Upper lobe of left lung (tissue), 6 donors: ENCODE results near the gene ECEL1. TPM values are rescaled to one million over a fixed set of nuclear protein-coding genes. Genes with fewer than 3 reads are reported as not detected.
A peak's percentile ranks its signal among the peaks of the same experiment; 100 is the strongest.

Experiments used
- ATAC-seq, 2 donors: fragments of 200-7000 bp; cut with Tn5 transposase; one replicate each; pipeline ENCODE4 v1.9.1; 2022; ENCODE audit warnings: mild to moderate bottlenecking in 2 of 2, moderate library complexity in 2 of 2; ENCODE audit not compliant: low FRiP score in 2 of 2
- DNase-seq, 2 donors: peaks; one replicate each; pipeline ENCODE4 v3.0.0-alpha.2; 2019 to 2020
- H3K27ac ChIP-seq, 4 donors: fragments of 200-600 bp; sonication (generic); one replicate each; pipeline ENCODE4 v1.5.1; 2016 to 2019
- H3K27me3 ChIP-seq, 4 donors: fragments of 200-600 bp; sonication (generic); one replicate each; pipeline ENCODE4 v1.5.1; 2017 to 2019
- H3K36me3 ChIP-seq, 4 donors: fragments of 200-600 bp; sonication (generic); one replicate each; pipeline ENCODE4 v1.5.1; 2016 to 2019
- H3K4me1 ChIP-seq, 4 donors: fragments of 200-600 bp; sonication (generic); one replicate each; pipeline ENCODE4 v1.5.1; 2018 to 2019
- H3K4me3 ChIP-seq, 4 donors: fragments of 200-600 bp; sonication (generic); one replicate each; pipeline ENCODE4 v1.5.1; 2017 to 2019; ENCODE audit warnings: mild to moderate bottlenecking in 2 of 4, moderate library complexity in 1 of 4
- H3K9me3 ChIP-seq, 4 donors: fragments of 200-600 bp; sonication (generic); one replicate each; pipeline ENCODE4 v1.5.1; 2018 to 2019
- CTCF ChIP-seq, 6 experiments: fragments of 450-650 bp in 4 of 6; fragments of 200-600 bp in 2 of 6; sonication (generic) in 2 of 6; IDR thresholded peaks; one replicate each; pipeline ENCODE4 v1.5.1; 2016 to 2019; ENCODE audit warnings: antibody characterized with exemption in 6 of 6
- EP300 ChIP-seq, 4 donors: sonication (generic); formaldehyde crosslinking; IDR thresholded peaks; one replicate each; pipeline ENCODE4 v1.5.1; 2017; ENCODE audit warnings: antibody characterized with exemption in 4 of 4, control low read depth in 2 of 4
- POLR2A ChIP-seq, 4 donors: fragments of 450-650 bp; IDR thresholded peaks; one replicate each; pipeline ENCODE4 v1.5.1; 2016 to 2017; ENCODE audit warnings: antibody characterized with exemption in 4 of 4, mild to moderate bottlenecking in 2 of 4
- POLR2AphosphoS5 ChIP-seq, 2 donors: sonication (generic); formaldehyde crosslinking; IDR thresholded peaks; one replicate each; pipeline ENCODE4 v1.5.1; 2017; ENCODE audit warnings: antibody characterized with exemption in 2 of 2
- WGBS, 2 donors: methylation state at CpG; one replicate each; pipeline ENCODE4 v1.1.5; 2017 to 2018; 5-methylcytosine and 5-hydroxymethylcytosine counted together
- total RNA-seq, 6 donors: library from RNA; depleted of rRNA in 4 of 6; stranded (reverse); fragments of >200 nt in 4 of 6; gene quantifications; one replicate each; pipeline versions ENCODE4 v1.1.0 to v1.2.1, GENCODE V29; 2016 to 2021
- donor health status: DM: no; HTN: no; CAD: no; lungs with moderate emphysema.
- donor health status: DM: no; HTN: yes; CAD: no; lungs with severe emphysema.

Gene ECEL1
- total RNA-seq, 6 donors from 2014 or later, result 0.14 to 0.40 TPM; not detected in 4

GRCh38 chr2:232478571-232479340 lies 8.9 kb downstream of the ECEL1 start:
- no peak for DNase-seq

GRCh38 chr2:232477751-232478510 lies 9.7 kb downstream of the ECEL1 start:
- TF ChIP-seq POLR2AphosphoS5 (IDR thresholded peaks at IDR 0.05) (no peak), EP300 (IDR thresholded peaks at IDR 0.05) (no peak), POLR2A (IDR thresholded peaks at IDR 0.05) (no peak), CTCF (IDR thresholded peaks at IDR 0.05) (no peak)
- DNase-seq, result no peak
- H3K4me1 ChIP-seq, result peaks cover 0 to 7% (median 4%) of the 10 kb centered on the region in 4 donors
- no peak overlapping the region for H3K4me3 ChIP-seq
- no peaks in the 10 kb centered on the region for H3K9me3 ChIP-seq
- ATAC-seq, result no peak
- H3K27ac ChIP-seq, result no peak overlapping the region
- WGBS, 2 donors, result 81 to 92% methylated on average over 5 to 13 of the region's 13 CpGs
- H3K36me3 ChIP-seq, result no peaks in the 10 kb centered on the region
- H3K27me3 ChIP-seq, result no peaks in the 10 kb centered on the region

More at GRCh38 chr2:232478571-232479340, 8.9 kb downstream of the ECEL1 start:
- no peaks in the 10 kb centered on the region for H3K36me3 ChIP-seq
- no peak for ATAC-seq
- no peak for TF ChIP-seq CTCF (IDR thresholded peaks at IDR 0.05)
- no peak for TF ChIP-seq EP300 (IDR thresholded peaks at IDR 0.05)
- no peak for TF ChIP-seq POLR2AphosphoS5 (IDR thresholded peaks at IDR 0.05)
- no peak for TF ChIP-seq POLR2A (IDR thresholded peaks at IDR 0.05)
- no peak overlapping the region for H3K4me3 ChIP-seq
- peaks cover 0 to 5% (median 0%) of the 10 kb centered on the region in 4 donors for H3K27me3 ChIP-seq
- 67 to 69% methylated on average over 6 to 18 of the region's 19 CpGs for WGBS, 2 donors
- H3K9me3 ChIP-seq, result no peaks in the 10 kb centered on the region
- H3K27ac ChIP-seq, result no peak overlapping the region
- peaks cover 0 to 2% (median under 1%) of the 10 kb centered on the region in 4 donors for H3K4me1 ChIP-seq

GRCh38 chr2:232476791-232477190 lies 10.8 kb downstream of the ECEL1 start:
- H3K27me3 ChIP-seq, result no peaks in the 10 kb centered on the region

GRCh38 chr2:232476045-232476444 lies 11.6 kb downstream of the ECEL1 start:
- H3K4me1 ChIP-seq, result peaks cover 0 to 7% (median 4%) of the 10 kb centered on the region in 4 donors
- H3K36me3 ChIP-seq, result no peaks in the 10 kb centered on the region
- ATAC-seq (no peak), DNase-seq (no peak)
- TF ChIP-seq EP300 (IDR thresholded peaks at IDR 0.05), result no peak
- no peak for TF ChIP-seq POLR2AphosphoS5 (IDR thresholded peaks at IDR 0.05)
- no peak overlapping the region for H3K4me3 ChIP-seq
- peaks cover 0 to 5% (median 0%) of the 10 kb centered on the region in 4 donors for H3K9me3 ChIP-seq
- H3K27me3 ChIP-seq, result no peaks in the 10 kb centered on the region
- no peak overlapping the region for H3K27ac ChIP-seq
- 59 to 91% methylated on average over 2 of the region's 2 CpGs for WGBS, 2 donors

More at GRCh38 chr2:232476791-232477190, 10.8 kb downstream of the ECEL1 start:
- ATAC-seq, result no peak
- no peak for TF ChIP-seq POLR2AphosphoS5 (IDR thresholded peaks at IDR 0.05)
- Histone ChIP-seq H3K36me3 (no peaks in the 10 kb centered on the region), H3K4me1 (peaks cover 0 to 7% (median 4%) of the 10 kb centered on the region in 4 donors), H3K27ac (no peak overlapping the region), H3K9me3 (peaks cover 0 to 5% (median 0%) of the 10 kb centered on the region in 4 donors), H3K4me3 (no peak overlapping the region)
- DNase-seq, result no peak
- WGBS, 2 donors, result 83 to 100% methylated on average over 1 of the region's 7 CpGs

GRCh38 chr2:232473467-232473890 lies 14.2 kb downstream of the ECEL1 start:
- ATAC-seq (peak; percentile 25 to 78), DNase-seq (peak in 1 of 2 donors; percentile 68)
- Histone ChIP-seq H3K27me3 (no peaks in the 10 kb centered on the region), H3K9me3 (peaks cover 0 to 5% (median 0%) of the 10 kb centered on the region in 4 donors), H3K4me1 (peaks cover 0 to 7% (median 4%) of the 10 kb centered on the region in 4 donors), H3K4me3 (no peak overlapping the region), H3K36me3 (no peaks in the 10 kb centered on the region), H3K27ac (no peak overlapping the region)
- no peak for TF ChIP-seq EP300 (IDR thresholded peaks at IDR 0.05)
- whole genome bisulfite sequencing, 2 donors, result 34 to 42% methylated on average over 5 to 6 of the region's 6 CpGs

GRCh38 chr2:232466221-232466620 lies 21.4 kb downstream of the ECEL1 start:
- H3K27me3 ChIP-seq, result no peaks in the 10 kb centered on the region
- TF ChIP-seq CTCF (IDR thresholded peaks at IDR 0.05) (no peak), POLR2AphosphoS5 (IDR thresholded peaks at IDR 0.05) (no peak), POLR2A (IDR thresholded peaks at IDR 0.05) (no peak), EP300 (IDR thresholded peaks at IDR 0.05) (no peak)
- 51 to 57% methylated on average over 7 of the region's 7 CpGs for WGBS, 2 donors

More at GRCh38 chr2:232466221-232466620, 21.4 kb downstream of the ECEL1 start:
- Histone ChIP-seq H3K4me1 (no peaks in the 10 kb centered on the region), H3K4me3 (no peak overlapping the region), H3K36me3 (no peaks in the 10 kb centered on the region), H3K27ac (no peak overlapping the region), H3K9me3 (no peaks in the 10 kb centered on the region)
- ATAC-seq (no peak), DNase-seq (peak in 1 of 2 donors; percentile 2)
